Astrocyte (in vitro differentiated cells and primary cell): Measurements from ENCODE around the gene SEC22A.

Experiments
- CTCF ChIP-seq: IDR thresholded peaks from 2 replicates; pipeline ENCODE4 v1.5.1; 2011; ENCODE audit warnings: low read depth, mild to moderate bottlenecking, inconsistent platforms, low read length, moderate library complexity; ENCODE audit not compliant: insufficient read depth
- EZH2 ChIP-seq: IDR thresholded peaks from 2 replicates; pipeline ENCODE4 v1.6.1; 2012; ENCODE audit warnings: mild to moderate bottlenecking, low read length, inconsistent platforms; ENCODE audit not compliant: insufficient read depth

- TF ChIP-seq CTCF (no peak), EZH2 (no peak)
Observed at GRCh38 chr3:123301331-123302184, 99.8 kb downstream of the SEC22A start.
